ENCODE measurements around the gene FITM1.

FITM1 gene

DNA sequence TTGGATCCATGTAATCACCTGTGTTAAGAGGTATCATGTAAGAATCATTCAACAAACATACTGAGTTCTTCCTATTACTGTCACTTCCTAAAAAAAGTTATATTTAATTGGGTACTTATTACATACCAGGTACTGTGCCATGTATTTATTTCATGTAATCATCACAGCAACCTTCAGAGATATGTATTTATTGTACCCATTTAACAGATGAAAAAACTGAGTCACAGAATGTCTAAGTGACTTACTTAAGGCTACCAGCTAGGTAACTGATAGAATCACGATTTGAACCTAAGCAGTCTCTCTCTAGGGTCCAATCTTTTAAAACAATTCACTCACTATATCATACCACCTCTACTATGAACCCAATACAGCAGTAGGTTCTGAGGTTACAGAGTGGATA lies 14.0 kb downstream of the FITM1 start:
- Histone ChIP-seq H3K4me3 (ENCODE audit: low read depth, low read length) (no peak overlapping the region), H3K27me3 (ENCODE audit: insufficient read depth, low read depth, severe bottlenecking) (no peaks in the 10 kb centered on the region), H3K27ac (no peak overlapping the region), H3K9me3 (ENCODE audit: severe bottlenecking) (no peaks in the 10 kb centered on the region), H3K36me3 (peaks cover 32% of the 10 kb centered on the region)
- TF ChIP-seq, protein P1, sequence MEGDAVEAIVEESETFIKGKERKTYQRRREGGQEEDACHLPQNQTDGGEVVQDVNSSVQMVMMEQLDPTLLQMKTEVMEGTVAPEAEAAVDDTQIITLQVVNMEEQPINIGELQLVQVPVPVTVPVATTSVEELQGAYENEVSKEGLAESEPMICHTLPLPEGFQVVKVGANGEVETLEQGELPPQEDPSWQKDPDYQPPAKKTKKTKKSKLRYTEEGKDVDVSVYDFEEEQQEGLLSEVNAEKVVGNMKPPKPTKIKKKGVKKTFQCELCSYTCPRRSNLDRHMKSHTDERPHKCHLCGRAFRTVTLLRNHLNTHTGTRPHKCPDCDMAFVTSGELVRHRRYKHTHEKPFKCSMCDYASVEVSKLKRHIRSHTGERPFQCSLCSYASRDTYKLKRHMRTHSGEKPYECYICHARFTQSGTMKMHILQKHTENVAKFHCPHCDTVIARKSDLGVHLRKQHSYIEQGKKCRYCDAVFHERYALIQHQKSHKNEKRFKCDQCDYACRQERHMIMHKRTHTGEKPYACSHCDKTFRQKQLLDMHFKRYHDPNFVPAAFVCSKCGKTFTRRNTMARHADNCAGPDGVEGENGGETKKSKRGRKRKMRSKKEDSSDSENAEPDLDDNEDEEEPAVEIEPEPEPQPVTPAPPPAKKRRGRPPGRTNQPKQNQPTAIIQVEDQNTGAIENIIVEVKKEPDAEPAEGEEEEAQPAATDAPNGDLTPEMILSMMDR (IDR thresholded peaks at IDR 0.05; ENCODE audit: low read depth, low read length), result no peak
- no peak for DNase-seq

DNA sequence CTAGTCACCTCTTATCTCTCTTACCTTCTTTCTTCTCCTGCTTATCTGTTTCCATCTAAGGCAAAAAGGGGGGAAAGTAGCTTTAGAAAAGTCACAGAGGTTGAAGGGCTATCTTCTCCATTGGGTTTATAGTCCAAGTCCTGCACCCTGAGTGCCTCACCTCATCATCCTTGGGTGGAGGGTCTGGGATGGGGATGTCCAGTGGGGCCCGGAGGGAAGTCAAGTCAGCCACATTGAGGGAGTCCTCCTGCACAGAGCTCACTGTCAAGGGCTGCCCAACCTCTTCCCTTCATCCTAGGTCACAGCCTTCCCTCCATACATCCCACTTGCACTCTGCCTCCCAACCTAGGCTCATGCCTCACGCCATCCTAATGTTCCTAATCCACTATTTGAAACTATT lies 14.8 kb downstream of the FITM1 start:
- TF ChIP-seq, protein P1 (IDR thresholded peaks at IDR 0.05; ENCODE audit: low read depth, low read length), result no peak
- Histone ChIP-seq H3K27me3 (ENCODE audit: insufficient read depth, low read depth, severe bottlenecking) (no peaks in the 10 kb centered on the region), H3K27ac (no peak overlapping the region), H3K9me3 (ENCODE audit: severe bottlenecking) (no peaks in the 10 kb centered on the region), H3K36me3 (peaks cover 35% of the 10 kb centered on the region), H3K4me3 (ENCODE audit: low read depth, low read length) (no peak overlapping the region)
- DNase-seq, result no peak

DNA sequence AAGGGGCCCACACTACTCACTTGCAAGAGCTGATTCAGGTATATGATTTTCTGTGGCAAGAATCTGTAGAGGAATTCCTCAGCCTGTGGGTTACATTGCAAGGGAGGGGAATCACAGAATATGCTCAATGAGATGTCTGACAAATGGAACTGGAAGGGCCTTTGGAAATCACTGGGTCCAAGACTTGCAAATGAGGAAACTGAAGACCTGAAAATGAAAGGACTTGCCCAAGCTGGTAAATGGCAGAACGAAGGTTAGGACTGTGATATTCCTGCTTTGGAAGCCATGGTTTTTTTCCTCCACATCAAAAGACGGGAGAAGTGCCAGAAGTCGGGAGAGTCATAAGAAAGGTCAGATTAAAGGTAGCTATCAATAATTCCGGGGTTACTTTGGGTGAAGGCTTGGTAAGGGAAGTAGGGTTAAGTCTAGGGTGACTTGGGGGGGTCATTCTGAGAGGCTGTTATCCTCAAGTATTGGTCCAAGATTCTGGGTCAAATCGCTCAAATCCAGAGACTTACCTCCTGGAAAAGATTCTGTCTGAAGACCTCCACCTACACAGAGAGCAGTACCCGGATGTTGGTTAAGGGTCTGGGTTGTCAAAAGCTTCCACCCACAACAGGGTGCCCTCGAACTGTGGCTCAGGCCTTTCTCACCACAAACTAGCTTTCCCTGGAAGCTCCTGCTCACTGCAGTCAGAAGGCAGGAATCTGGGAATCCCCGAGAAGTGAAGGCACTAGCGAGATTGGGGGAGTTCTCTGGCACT lies 15.4 kb downstream of the FITM1 start:
- Histone ChIP-seq H3K4me3 (ENCODE audit: low read depth, low read length) (peak overlapping the region; percentile 60), H3K9me3 (ENCODE audit: severe bottlenecking) (no peaks in the 10 kb centered on the region), H3K27me3 (ENCODE audit: insufficient read depth, low read depth, severe bottlenecking) (no peaks in the 10 kb centered on the region), H3K27ac (peak overlapping the region; percentile 76), H3K36me3 (peaks cover 40% of the 10 kb centered on the region)
- TF ChIP-seq, protein P1 (IDR thresholded peaks at IDR 0.05; ENCODE audit: low read depth, low read length), result no peak
- DNase-seq, result no peak

DNA sequence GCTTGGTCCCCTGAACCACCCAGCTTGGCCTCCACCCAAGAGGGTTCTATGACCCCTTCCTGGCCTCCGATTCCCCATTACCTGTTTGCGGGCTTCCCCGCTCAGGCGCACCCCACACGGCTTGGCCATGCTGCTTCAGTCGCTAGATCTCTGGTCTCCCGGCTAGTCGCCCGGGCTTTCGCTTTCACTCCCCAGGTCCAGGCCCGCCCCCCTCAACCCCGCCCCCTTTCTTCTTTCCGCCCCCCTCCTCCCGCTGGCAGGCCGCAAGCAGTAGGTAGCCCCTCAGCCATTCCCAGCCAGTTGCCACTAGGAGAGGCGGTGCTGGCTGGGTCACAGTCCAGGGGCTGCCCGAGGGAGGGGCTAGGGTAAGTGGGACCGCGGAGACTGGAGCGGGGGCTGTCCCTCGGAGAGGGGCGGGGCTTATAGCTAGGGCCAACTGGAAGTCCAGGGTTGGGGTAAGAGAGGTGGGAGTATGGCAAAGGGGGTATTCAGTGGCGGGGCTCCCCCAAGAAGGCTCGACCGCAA lies 16.1 kb downstream of the FITM1 start, which contains the start of gene PSME2:
Gene PSME2 (minus strand): TSS at position 158 of the 525 bp plus-strand sequence. CDS start 29 bp downstream, at position 129.
- H3K27me3 ChIP-seq (ENCODE audit: insufficient read depth, low read depth, severe bottlenecking), result no peaks in the 10 kb centered on the region
- TF ChIP-seq, protein P1 (IDR thresholded peaks at IDR 0.05; ENCODE audit: low read depth, low read length), result no peak
- peaks cover 46% of the 10 kb centered on the region for H3K36me3 ChIP-seq
- peak within 1 kb of the TSS; percentile 83 for H3K4me3 ChIP-seq (ENCODE audit: low read depth, low read length)
- peak within 1 kb of the TSS; percentile 76 for H3K27ac ChIP-seq
- H3K9me3 ChIP-seq (ENCODE audit: severe bottlenecking), result no peaks in the 10 kb centered on the region
- peak; percentile 99 for DNase-seq

DNA sequence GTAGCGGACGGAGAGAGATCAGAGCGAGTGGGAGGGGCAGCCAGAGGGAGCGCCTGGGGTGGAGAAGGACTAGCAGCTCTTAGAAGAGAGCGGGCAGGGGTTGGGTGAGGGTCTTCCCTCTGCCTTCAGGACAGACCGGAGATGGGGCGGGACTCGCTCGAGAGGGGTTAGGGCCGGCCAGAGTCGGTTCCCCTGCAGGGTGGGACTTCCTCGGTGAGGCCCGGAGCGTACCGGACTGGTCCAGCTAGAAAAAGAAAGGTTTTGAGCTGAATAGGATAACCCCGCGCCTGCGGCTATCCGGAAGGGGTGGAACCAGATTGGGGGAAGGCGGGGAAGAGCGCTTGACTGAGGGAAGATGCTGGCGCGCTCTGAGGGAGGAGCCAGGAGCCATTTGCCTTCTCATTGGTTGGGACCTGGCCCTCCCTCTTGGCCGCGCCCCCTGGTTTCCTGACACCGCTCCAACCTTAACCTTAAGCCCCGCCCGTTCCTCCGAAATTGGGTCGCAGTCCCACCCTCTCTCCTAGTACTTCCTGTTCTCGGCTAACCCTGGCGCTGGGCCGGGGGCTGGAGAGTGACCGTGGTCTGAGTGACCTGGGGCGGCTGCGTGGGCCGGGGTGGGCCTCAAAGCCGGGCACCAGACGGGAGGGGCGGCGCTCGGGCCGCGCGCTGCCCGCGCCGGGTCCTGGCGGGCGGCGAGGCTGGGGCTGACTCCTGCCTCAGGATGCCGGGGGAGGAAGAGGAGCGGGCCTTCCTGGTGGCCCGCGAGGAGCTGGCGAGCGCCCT lies 16.7 kb downstream of the FITM1 start, which contains the start of gene RNF31:
Gene RNF31 (plus strand): TSS at position 521 of the 783 bp plus-strand sequence. CDS start 201 bp downstream, at position 722.
- DNase-seq, result peak; percentile 98
- Histone ChIP-seq H3K9me3 (ENCODE audit: severe bottlenecking) (no peaks in the 10 kb centered on the region), H3K27ac (peak within 1 kb of the TSS; percentile 76), H3K27me3 (ENCODE audit: insufficient read depth, low read depth, severe bottlenecking) (no peaks in the 10 kb centered on the region), H3K4me3 (ENCODE audit: low read depth, low read length) (peak within 1 kb of the TSS; percentile 83), H3K36me3 (peaks cover 53% of the 10 kb centered on the region)
- TF ChIP-seq, protein P1 (IDR thresholded peaks at IDR 0.05; ENCODE audit: low read depth, low read length), result no peak

Data from WERI-Rb-1 (cell line).